Mesodermal cell (in vitro differentiated cells): ENCODE results near the gene DUSP12.

Experiments
- H3K27ac ChIP-seq: 2 replicates; pipeline ENCODE4 v1.7.0; 2013; ENCODE audit warnings: mild to moderate bottlenecking, low read depth, low read length, moderate library complexity; ENCODE audit not compliant: severe bottlenecking
- H3K36me3 ChIP-seq: 2 replicates; pipeline ENCODE4 v1.7.1; 2013; ENCODE audit warnings: mild to moderate bottlenecking, low read length, moderate library complexity; ENCODE audit not compliant: control insufficient read depth, insufficient read depth
- H3K4me1 ChIP-seq: one replicate; pipeline ENCODE4 v1.7.1; 2013; ENCODE audit warnings: mild to moderate bottlenecking, low read length; ENCODE audit not compliant: insufficient read depth, control insufficient read depth, poor library complexity, severe bottlenecking
- H3K4me3 ChIP-seq: 2 replicates; pipeline ENCODE4 v1.7.0; 2013; ENCODE audit warnings: low read length, control low read depth, mild to moderate bottlenecking; ENCODE audit not compliant: insufficient read depth, poor library complexity, severe bottlenecking; ENCODE audit errors: extremely low read depth
- H3K9me3 ChIP-seq: 2 replicates; pipeline ENCODE4 v1.7.1; 2013; ENCODE audit warnings: mild to moderate bottlenecking, low read length, moderate library complexity; ENCODE audit not compliant: control insufficient read depth
- WGBS, 2 experiments: methylation state at CpG; one replicate each; pipeline ENCODE4 v1.1.5; 2013; ENCODE audit warnings: missing lambda C conversion rate in 2 of 2; ENCODE audit not compliant: insufficient coverage in 2 of 2; 5-methylcytosine and 5-hydroxymethylcytosine counted together

DUSP12 gene

GRCh38 chr1:161728376-161729226, 21.0 kb upstream of the DUSP12 start:
- H3K36me3 ChIP-seq: no peaks in the 10 kb centered on the region
- 50 to 63% methylated on average over 3 of the region's 7 CpGs for WGBS, 2 experiments
- no peaks in the 10 kb centered on the region for H3K9me3 ChIP-seq
- H3K4me3 ChIP-seq: no peak overlapping the region
- peaks cover 19% of the 10 kb centered on the region for H3K4me1 ChIP-seq
- H3K27ac ChIP-seq: no peak overlapping the region

- Histone ChIP-seq H3K36me3 (no peaks in the 10 kb centered on the region), H3K4me3 (no peak overlapping the region), H3K4me1 (peaks cover 19% of the 10 kb centered on the region), H3K27ac (no peak overlapping the region), H3K9me3 (no peaks in the 10 kb centered on the region)
- WGBS, 2 experiments: 60 to 100% methylated on average over 1 of the region's 6 CpGs
Observed at GRCh38 chr1:161730050-161730564, 19.5 kb upstream of the DUSP12 start.

- Histone ChIP-seq H3K27ac (no peak overlapping the region), H3K9me3 (no peaks in the 10 kb centered on the region), H3K4me1 (peaks cover 15% of the 10 kb centered on the region), H3K4me3 (no peak overlapping the region), H3K36me3 (no peaks in the 10 kb centered on the region)
- WGBS, 2 experiments: 67 to 94% methylated on average over 2 to 3 of the region's 6 CpGs
Observed at GRCh38 chr1:161731241-161731640, 18.3 kb upstream of the DUSP12 start.

- Histone ChIP-seq H3K27ac (no peak overlapping the region), H3K4me1 (peaks cover 15% of the 10 kb centered on the region), H3K9me3 (no peaks in the 10 kb centered on the region), H3K4me3 (no peak overlapping the region), H3K36me3 (no peaks in the 10 kb centered on the region)
- WGBS, 2 experiments: 65% methylated on average over 3 of the region's 5 CpGs; no CpG with 5 or more reads in 1 of the 2 experiments
Observed at GRCh38 chr1:161731981-161732718, 17.4 kb upstream of the DUSP12 start.

GRCh38 chr1:161733526-161733925, 16.1 kb upstream of the DUSP12 start:
- no CpG with 5 or more reads among the region's 1 CpG for WGBS, 2 experiments
- Histone ChIP-seq H3K27ac (no peak overlapping the region), H3K36me3 (no peaks in the 10 kb centered on the region)

GRCh38 chr1:161735837-161736236, 13.7 kb upstream of the DUSP12 start:
- H3K4me3 ChIP-seq: no peak overlapping the region
- peaks cover 6% of the 10 kb centered on the region for H3K4me1 ChIP-seq
- H3K27ac ChIP-seq: no peak overlapping the region
- H3K36me3 ChIP-seq: no peaks in the 10 kb centered on the region
- 89 to 100% methylated on average over 1 to 3 of the region's 3 CpGs for WGBS, 2 experiments
- no peaks in the 10 kb centered on the region for H3K9me3 ChIP-seq

More at GRCh38 chr1:161733526-161733925, 16.1 kb upstream of the DUSP12 start:
- H3K4me3 ChIP-seq: no peak overlapping the region
- peaks cover 15% of the 10 kb centered on the region for H3K4me1 ChIP-seq
- H3K9me3 ChIP-seq: no peaks in the 10 kb centered on the region

GRCh38 chr1:161736335-161736969, 13.1 kb upstream of the DUSP12 start:
- H3K4me3 ChIP-seq: no peak overlapping the region
- H3K36me3 ChIP-seq: no peaks in the 10 kb centered on the region
- H3K27ac ChIP-seq: no peak overlapping the region
- H3K9me3 ChIP-seq: no peaks in the 10 kb centered on the region
- WGBS, 2 experiments: 70 to 100% methylated on average over 1 to 2 of the region's 4 CpGs
- H3K4me1 ChIP-seq: peaks cover 5% of the 10 kb centered on the region

- Histone ChIP-seq H3K36me3 (no peaks in the 10 kb centered on the region), H3K4me3 (no peak overlapping the region), H3K9me3 (no peaks in the 10 kb centered on the region), H3K27ac (no peak overlapping the region), H3K4me1 (no peaks in the 10 kb centered on the region)
- WGBS, 2 experiments: 30% methylated on average over 2 of the region's 2 CpGs; no CpG with 5 or more reads in 1 of the 2 experiments
Observed at GRCh38 chr1:161737625-161738024, 12.0 kb upstream of the DUSP12 start.

GRCh38 chr1:161738627-161739287, 10.8 kb upstream of the DUSP12 start:
- H3K4me1 ChIP-seq: no peaks in the 10 kb centered on the region
- no peaks in the 10 kb centered on the region for H3K9me3 ChIP-seq
- 85 to 89% methylated on average over 3 to 4 of the region's 4 CpGs for WGBS, 2 experiments
- no peak overlapping the region for H3K27ac ChIP-seq
- no peaks in the 10 kb centered on the region for H3K36me3 ChIP-seq
- H3K4me3 ChIP-seq: no peak overlapping the region
